ENCODE measurements around the gene CRACR2A.

The CRACR2A gene

DNA sequence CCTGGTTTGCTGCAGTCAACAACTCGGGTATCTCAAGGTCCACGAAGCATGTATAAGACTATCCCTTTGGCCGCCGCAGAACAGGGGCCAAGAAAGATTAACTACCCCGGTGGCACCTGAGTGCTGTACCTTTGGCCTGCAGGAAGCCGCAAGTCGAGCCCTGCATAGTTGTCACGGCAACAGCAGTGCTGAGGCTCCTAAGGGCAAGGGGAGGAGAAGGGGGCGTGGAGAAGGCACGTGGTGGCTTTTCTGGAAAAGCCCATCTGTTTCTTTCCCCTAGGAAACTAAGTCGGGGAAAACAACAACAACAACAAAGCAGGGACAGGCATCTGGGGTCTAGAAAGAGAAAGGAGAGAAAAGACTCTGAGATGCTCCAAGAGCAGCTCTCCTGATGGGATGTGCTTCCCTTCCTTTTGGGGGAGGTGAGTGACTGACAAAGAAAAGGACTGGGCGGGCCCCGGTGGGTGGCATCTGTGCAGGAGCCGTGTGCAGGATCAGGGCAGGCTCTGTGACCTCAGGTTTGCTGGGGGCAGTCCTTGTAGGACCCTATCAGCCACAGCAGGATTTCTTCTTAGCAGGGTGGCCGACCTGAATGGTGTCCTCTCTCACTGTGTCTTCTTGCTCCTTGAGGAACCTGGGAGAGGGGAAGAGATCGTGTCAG is 138.0 kb downstream of the CRACR2A start:
- H3K4me3 ChIP-seq (replicated peaks; ENCODE audit: insufficient read depth, low read length), result no peak overlapping the region
- H3K27me3 ChIP-seq (ENCODE audit: insufficient read depth, poor library complexity, severe bottlenecking), result no peaks in the 10 kb centered on the region
- no peak for DNase-seq (ENCODE audit: low read depth in 1 of 2, low spot score in 1 of 2)
- TF ChIP-seq REST (IDR thresholded peaks at IDR 0.05; ENCODE audit: insufficient replicate concordance, low read depth), result no peak
- H3K27ac ChIP-seq (replicated peaks), result no peak overlapping the region

DNA sequence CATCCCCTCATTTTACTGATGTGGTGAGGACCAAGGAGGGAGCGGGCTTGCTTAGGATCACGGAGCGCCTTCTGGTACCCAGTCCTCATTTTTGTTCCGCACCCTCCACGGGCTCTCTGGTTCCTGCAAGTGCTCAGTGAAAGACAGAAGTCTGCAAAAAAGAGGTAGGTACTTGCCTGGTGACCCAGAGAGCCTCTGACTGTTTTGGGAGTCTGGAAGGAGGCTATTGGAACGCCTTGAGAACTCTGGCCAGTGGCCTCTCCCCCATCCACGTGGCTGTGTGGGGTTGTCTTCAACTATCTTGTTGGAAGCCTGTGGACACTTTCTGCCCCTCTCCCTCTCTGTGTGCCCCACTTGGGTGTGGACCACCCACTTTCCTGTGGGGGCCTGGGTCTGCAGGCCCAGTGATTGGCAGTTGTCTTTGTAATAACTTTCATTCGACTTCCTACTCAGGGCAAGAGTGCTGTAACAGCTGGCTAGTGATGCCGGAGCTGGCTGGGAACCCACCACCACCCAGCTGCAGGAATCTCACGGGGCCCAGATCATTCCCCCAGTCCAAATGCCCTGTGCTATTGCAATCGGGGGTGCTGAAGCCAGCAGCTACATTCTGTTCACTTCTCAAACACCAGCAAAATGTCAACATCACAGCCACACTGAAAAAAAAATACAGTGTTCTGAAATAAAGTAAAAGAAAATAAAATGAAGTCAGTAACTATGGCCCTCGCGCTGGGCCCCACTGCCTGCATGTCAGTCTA is 139.1 kb downstream of the CRACR2A start:
- Histone ChIP-seq H3K27me3 (ENCODE audit: insufficient read depth, poor library complexity, severe bottlenecking) (no peaks in the 10 kb centered on the region), H3K27ac (replicated peaks) (no peak overlapping the region), H3K4me3 (replicated peaks; ENCODE audit: insufficient read depth, low read length) (no peak overlapping the region)
- DNase-seq (ENCODE audit: low read depth in 1 of 2, low spot score in 1 of 2), result no peak
- TF ChIP-seq, protein P1, sequence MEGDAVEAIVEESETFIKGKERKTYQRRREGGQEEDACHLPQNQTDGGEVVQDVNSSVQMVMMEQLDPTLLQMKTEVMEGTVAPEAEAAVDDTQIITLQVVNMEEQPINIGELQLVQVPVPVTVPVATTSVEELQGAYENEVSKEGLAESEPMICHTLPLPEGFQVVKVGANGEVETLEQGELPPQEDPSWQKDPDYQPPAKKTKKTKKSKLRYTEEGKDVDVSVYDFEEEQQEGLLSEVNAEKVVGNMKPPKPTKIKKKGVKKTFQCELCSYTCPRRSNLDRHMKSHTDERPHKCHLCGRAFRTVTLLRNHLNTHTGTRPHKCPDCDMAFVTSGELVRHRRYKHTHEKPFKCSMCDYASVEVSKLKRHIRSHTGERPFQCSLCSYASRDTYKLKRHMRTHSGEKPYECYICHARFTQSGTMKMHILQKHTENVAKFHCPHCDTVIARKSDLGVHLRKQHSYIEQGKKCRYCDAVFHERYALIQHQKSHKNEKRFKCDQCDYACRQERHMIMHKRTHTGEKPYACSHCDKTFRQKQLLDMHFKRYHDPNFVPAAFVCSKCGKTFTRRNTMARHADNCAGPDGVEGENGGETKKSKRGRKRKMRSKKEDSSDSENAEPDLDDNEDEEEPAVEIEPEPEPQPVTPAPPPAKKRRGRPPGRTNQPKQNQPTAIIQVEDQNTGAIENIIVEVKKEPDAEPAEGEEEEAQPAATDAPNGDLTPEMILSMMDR (IDR thresholded peaks at IDR 0.05; ENCODE audit: insufficient read depth, low read length), result no peak
- no peak for TF ChIP-seq SPI1 (IDR thresholded peaks at IDR 0.05; ENCODE audit: borderline replicate concordance, low read depth)
- TF ChIP-seq GABPA (IDR thresholded peaks at IDR 0.05; ENCODE audit: low read depth), result no peak
- no peak for TF ChIP-seq POLR2AphosphoS5 (IDR thresholded peaks at IDR 0.05; ENCODE audit: low read depth)
- no peak for TF ChIP-seq REST (IDR thresholded peaks at IDR 0.05; ENCODE audit: insufficient replicate concordance, low read depth)

- Histone ChIP-seq H3K4me3 (replicated peaks; ENCODE audit: insufficient read depth, low read length) (no peak overlapping the region), H3K27ac (replicated peaks) (no peak overlapping the region), H3K27me3 (ENCODE audit: insufficient read depth, poor library complexity, severe bottlenecking) (no peaks in the 10 kb centered on the region)
- TF ChIP-seq GABPA (IDR thresholded peaks at IDR 0.05; ENCODE audit: low read depth) (no peak), POLR2AphosphoS5 (IDR thresholded peaks at IDR 0.05; ENCODE audit: low read depth) (no peak), SPI1 (IDR thresholded peaks at IDR 0.05; ENCODE audit: borderline replicate concordance, low read depth) (no peak), REST (IDR thresholded peaks at IDR 0.05; ENCODE audit: insufficient replicate concordance, low read depth) (no peak)
- TF ChIP-seq, protein P1 (IDR thresholded peaks at IDR 0.05; ENCODE audit: insufficient read depth, low read length), result no peak
- no peak for DNase-seq (ENCODE audit: low read depth in 1 of 2, low spot score in 1 of 2)
These were observed 140.8 kb downstream of the CRACR2A start for GRCh38 chr12:3611860-3612703.
